ENCODE data around the gene M1AP. TPM values are rescaled to one million over a fixed set of nuclear protein-coding genes. Genes with fewer than 3 reads are reported as not detected.

Gene M1AP
- polyA plus RNA-seq, 3 donors, result 1.00 to 4.6 (median 1.8) TPM

GRCh38 chr2:74510272-74510671 lies 137.9 kb downstream of the M1AP start:
- intact Hi-C loops (cut with micrococcal nuclease), result no loop called here
- Histone ChIP-seq H3K27ac (ENCODE audit: low read depth in 1 of 2, low read length in 2 of 2) (no peak overlapping the region), H4K20me1 (ENCODE audit: insufficient read depth, low read length) (no peaks in the 10 kb centered on the region), H3K27me3 (ENCODE audit: control insufficient read depth in 2 of 2, insufficient read depth in 2 of 2, low read length in 2 of 2) (peaks cover 49 to 74% of the 10 kb centered on the region in 2 donors), H3K4me1 (ENCODE audit: control insufficient read depth in 1 of 2, insufficient read depth in 2 of 2, low read length in 2 of 2) (peaks cover 39 to 46% of the 10 kb centered on the region in 2 donors), H3K36me3 (replicated peaks in 1 of 2; ENCODE audit: control insufficient read depth in 1 of 2, insufficient read depth in 2 of 2, low read length in 2 of 2) (no peaks in the 10 kb centered on the region), H3K4me3 (replicated peaks in 1 of 3; ENCODE audit: low read depth in 2 of 3, low read length in 3 of 3) (no peak overlapping the region), H2AFZ (ENCODE audit: insufficient read depth, low read depth, low read length, poor library complexity, severe bottlenecking) (no peak overlapping the region), H3K79me2 (ENCODE audit: insufficient read depth, low read length) (peaks cover 17% of the 10 kb centered on the region), H3K9ac (ENCODE audit: insufficient read depth, low read length, poor library complexity, severe bottlenecking) (no peak overlapping the region), H3K4me2 (replicated peaks; ENCODE audit: extremely low read depth, low read length, poor library complexity, severe bottlenecking) (no peak overlapping the region), H3K9me3 (replicated peaks in 1 of 2; ENCODE audit: control insufficient read depth in 1 of 2, insufficient read depth in 1 of 2, low read length in 2 of 2) (peaks cover 0 to 8% of the 10 kb centered on the region in 2 donors)
- Mint-ChIP-seq H3K4me1 (peaks cover 45% of the 10 kb centered on the region), H3K9me3 (peaks cover 0 to 22% (median 14%) of the 10 kb centered on the region in 7 donors), H3K27ac (no peak overlapping the region), H3K4me3 (peak overlapping the region in 1 of 2 donors; percentile 87), H3K36me3 (peaks cover 15 to 26% of the 10 kb centered on the region in 2 donors), H3K27me3 (ENCODE audit: low read depth in 3 of 3) (peaks cover 56 to 74% (median 64%) of the 10 kb centered on the region in 3 donors)
- TF ChIP-seq CTCF (IDR thresholded peaks at IDR 0.05), result no peak
- WGBS (ENCODE audit: insufficient coverage), result 73% methylated on average over 2 of the region's 4 CpGs
- no peak for DNase-seq

DNA sequence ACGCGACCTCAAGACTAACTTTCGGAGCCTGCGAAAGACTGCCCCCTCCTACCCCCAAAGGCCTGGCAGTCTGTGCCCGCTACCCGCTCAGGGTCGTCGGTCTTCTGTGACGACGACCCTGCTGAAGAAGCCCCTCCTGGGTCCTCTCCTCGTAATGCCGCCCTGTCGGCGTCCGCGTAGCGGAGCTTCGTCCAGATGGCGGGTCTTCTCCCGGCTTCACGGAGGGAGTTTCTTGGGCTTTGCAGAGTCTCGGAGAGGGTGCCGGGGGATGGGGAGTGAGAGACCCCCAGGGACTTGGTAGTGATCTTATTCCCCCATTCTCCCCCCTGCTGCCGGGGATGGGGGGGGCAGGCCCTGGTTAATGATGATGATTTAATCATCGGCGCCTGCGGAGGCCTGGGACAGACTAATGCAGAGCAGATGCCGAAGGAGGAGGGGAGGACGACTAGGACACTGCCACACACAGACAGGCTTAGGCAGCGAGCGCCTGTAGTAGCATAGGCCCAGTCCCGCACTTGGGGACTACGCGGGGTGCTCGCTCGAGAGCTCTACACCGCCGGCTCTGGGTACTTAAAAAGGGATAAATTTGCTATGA lies 140.1 kb downstream of the M1AP start:
- Histone ChIP-seq H3K4me3 (replicated peaks in 1 of 3; ENCODE audit: low read depth in 2 of 3, low read length in 3 of 3) (peak overlapping the region; percentile 61 to 88 (median 79)), H2AFZ (ENCODE audit: insufficient read depth, low read depth, low read length, poor library complexity, severe bottlenecking) (peak overlapping the region; percentile 99), H3K27ac (ENCODE audit: low read depth in 1 of 2, low read length in 2 of 2) (peak overlapping the region; percentile 95 to 98), H4K20me1 (ENCODE audit: insufficient read depth, low read length) (no peaks in the 10 kb centered on the region), H3K36me3 (replicated peaks in 1 of 2; ENCODE audit: control insufficient read depth in 1 of 2, insufficient read depth in 2 of 2, low read length in 2 of 2) (no peaks in the 10 kb centered on the region), H3K4me2 (replicated peaks; ENCODE audit: extremely low read depth, low read length, poor library complexity, severe bottlenecking) (peak overlapping the region; percentile 96), H3K27me3 (ENCODE audit: control insufficient read depth in 2 of 2, insufficient read depth in 2 of 2, low read length in 2 of 2) (peaks cover 30 to 51% of the 10 kb centered on the region in 2 donors), H3K9me3 (replicated peaks in 1 of 2; ENCODE audit: control insufficient read depth in 1 of 2, insufficient read depth in 1 of 2, low read length in 2 of 2) (peaks cover 0 to 4% of the 10 kb centered on the region in 2 donors), H3K9ac (ENCODE audit: insufficient read depth, low read length, poor library complexity, severe bottlenecking) (peak overlapping the region; percentile 88), H3K79me2 (ENCODE audit: insufficient read depth, low read length) (peaks cover 28% of the 10 kb centered on the region), H3K4me1 (ENCODE audit: control insufficient read depth in 1 of 2, insufficient read depth in 2 of 2, low read length in 2 of 2) (peaks cover 47 to 52% of the 10 kb centered on the region in 2 donors)
- intact Hi-C loops (cut with micrococcal nuclease), result loop anchor here in 1 of 2 donors (1.0 kb wide), 1 partner anchor 21 kb away; the partner anchor contains the start of genes AUP1 and HTRA2
- Mint-ChIP-seq H3K27ac (peak overlapping the region; percentile 98 to 100 (median 100)), H3K4me3 (peak overlapping the region; percentile 96 to 100), H3K9me3 (peaks cover 0 to 16% (median 11%) of the 10 kb centered on the region in 7 donors), H3K4me1 (peaks cover 54% of the 10 kb centered on the region), H3K27me3 (ENCODE audit: low read depth in 3 of 3) (peaks cover 43 to 58% (median 48%) of the 10 kb centered on the region in 3 donors), H3K36me3 (peaks cover 27 to 36% of the 10 kb centered on the region in 2 donors)
- DNase-seq, result peak in 1 of 3 donors; percentile 19
- TF ChIP-seq CTCF (IDR thresholded peaks at IDR 0.05), result no peak
- WGBS (ENCODE audit: insufficient coverage), result 14% methylated on average over 19 of the region's 38 CpGs

Other genes with a start within 250 kb of the M1AP start
- gene C2orf81, start 226.7 kb downstream of the M1AP start, polyA plus RNA-seq, result 1 to 10 TPM in 2 of 3 donors, under 1 TPM in 1; 0.49 to 1.7 (median 1.2) TPM
- 10 to 100 TPM in 1 of 3 donors, 1 to 10 TPM in 2; 7.1 to 11.7 (median 7.9) TPM for gene WDR54, start 226.6 kb downstream of the M1AP start, polyA plus RNA-seq
- under 1 TPM in 1 of 3 donors, not detected in 2; 0.07 TPM for gene RTKN, start 206.4 kb downstream of the M1AP start, polyA plus RNA-seq
- gene INO80B, start 193.2 kb downstream of the M1AP start, polyA plus RNA-seq, result 10 to 100 TPM in 1 of 3 donors, 1 to 10 TPM in 2; 4.8 to 48.7 (median 4.8) TPM
- gene WBP1, start 189.9 kb downstream of the M1AP start, polyA plus RNA-seq, result 100 to 1,000 TPM in 1 of 3 donors, 10 to 100 TPM in 2; 23.9 to 109 (median 31.0) TPM
- gene MOGS, start 182.9 kb downstream of the M1AP start, polyA plus RNA-seq, result 10 to 100 TPM; 30.5 to 63.2 (median 36.4) TPM
- gene MRPL53, start 175.7 kb downstream of the M1AP start, polyA plus RNA-seq, result 100 to 1,000 TPM in 2 of 3 donors, 10 to 100 TPM in 1; 48.6 to 133 (median 106) TPM
- gene CCDC142, start 165.3 kb downstream of the M1AP start, polyA plus RNA-seq, result 10 to 100 TPM in 1 of 3 donors, 1 to 10 TPM in 2; 2.2 to 15.8 (median 3.7) TPM
- gene TTC31, start 165.2 kb downstream of the M1AP start, polyA plus RNA-seq, result 10 to 100 TPM; 19.6 to 46.5 (median 21.3) TPM
- under 1 TPM in 2 of 3 donors, not detected in 1; 0.46 to 0.76 TPM for gene LBX2, start 148.7 kb downstream of the M1AP start, polyA plus RNA-seq
- 10 to 100 TPM; 18.0 to 30.5 (median 20.5) TPM for gene PCGF1, start 140.6 kb downstream of the M1AP start, polyA plus RNA-seq
- gene TLX2, start 133.9 kb downstream of the M1AP start, polyA plus RNA-seq, result not detected
- gene DQX1, start 122.1 kb downstream of the M1AP start, polyA plus RNA-seq, result under 1 TPM in 1 of 3 donors, not detected in 2; 0.36 TPM
- 100 to 1,000 TPM; 130 to 385 (median 149) TPM for gene AUP1, start 118.6 kb downstream of the M1AP start, polyA plus RNA-seq
- 10 to 100 TPM; 11.3 to 20.5 (median 15.0) TPM for gene HTRA2, start 118.4 kb downstream of the M1AP start, polyA plus RNA-seq
- 10 to 100 TPM; 18.2 to 35.0 (median 18.5) TPM for gene LOXL3, start 94.4 kb downstream of the M1AP start, polyA plus RNA-seq
- 10 to 100 TPM; 48.0 to 53.6 (median 49.3) TPM for gene DOK1, start 93.6 kb downstream of the M1AP start, polyA plus RNA-seq
- under 1 TPM; 0.16 to 0.44 (median 0.43) TPM for gene SEMA4F, start 5.9 kb upstream of the M1AP start, polyA plus RNA-seq
- 10 to 100 TPM; 20.3 to 46.7 (median 29.8) TPM for gene HK2, start 185.8 kb upstream of the M1AP start, polyA plus RNA-seq

Measured in CD14-positive monocyte (primary cell).